SK-N-SH (cell line): ENCODE data around the gene RIOK3. TPM values are rescaled to one million over a fixed set of nuclear protein-coding genes. Genes with fewer than 3 reads are reported as not detected.

Experiments used
- CTCF ChIA-PET: fragments of 300-600, 350-600 bp; formaldehyde crosslinking; extraction: SDS; loops from one replicate; lab custom pipeline; 2021; lab: Yijun Ruan, JAX
- POLR2A ChIA-PET: fragments of 350-600 bp; sonication (Branson Sonifier 250); formaldehyde crosslinking; extraction: SDS; loops from one replicate; lab custom pipeline; 2020; ENCODE audit warnings: antibody characterized with exemption, inconsistent platforms; lab: Yijun Ruan, JAX
- DNase-seq: peaks from one replicate; pipeline ENCODE4 v3.0.0; 2012
- H2AFZ ChIP-seq: fragments of 200-600 bp; sonication (generic); 2 replicates; pipeline ENCODE4 v1.8.1; 2016; ENCODE audit warnings: antibody characterized with exemption, mild to moderate bottlenecking, low read depth
- H3F3A ChIP-seq: fragments of 200-600 bp; sonication (generic); replicated peaks from 2 replicates; pipeline ENCODE3; 2016; ENCODE audit warnings: antibody characterized with exemption, mild to moderate bottlenecking; ENCODE audit not compliant: insufficient read depth
- H3K27ac ChIP-seq, 2 experiments: fragments of 200-500 bp in 1 of 2; fragments of 200-600 bp in 1 of 2; sonication (Bioruptor generic) in 1 of 2; sonication (generic), shearing (Covaris generic) in 1 of 2; 2 replicates each; pipeline versions ENCODE4 v1.5.1 to v1.6.1; 2014 to 2016; ENCODE audit warnings: low read depth in 2 of 2, inconsistent platforms in 1 of 2, low read length in 1 of 2, mild to moderate bottlenecking in 1 of 2, mixed read lengths in 1 of 2
- H3K27me3 ChIP-seq: fragments of 200-600 bp; sonication (generic), shearing (Covaris generic); 2 replicates; pipeline ENCODE4 v1.6.1; 2016; ENCODE audit warnings: mixed run types; ENCODE audit not compliant: insufficient read depth
- H3K36me3 ChIP-seq, 2 experiments: fragments of 200-500 bp in 1 of 2; fragments of 200-600 bp in 1 of 2; sonication (Bioruptor generic) in 1 of 2; sonication (generic) in 1 of 2; replicated peaks in 1 of 2; 2 replicates each; pipeline versions ENCODE3 to v1.5.1; 2014 to 2016; ENCODE audit warnings: low read length in 1 of 2, mild to moderate bottlenecking in 1 of 2; ENCODE audit not compliant: insufficient read depth in 2 of 2, control insufficient read depth in 1 of 2
- H3K4me1 ChIP-seq, 2 experiments: fragments of 200-500 bp in 1 of 2; fragments of 200-600 bp in 1 of 2; sonication (Bioruptor generic) in 1 of 2; sonication (generic), shearing (Covaris generic) in 1 of 2; 2 replicates each; pipeline versions ENCODE4 v1.5.1 to v1.6.1; 2014 to 2016; ENCODE audit warnings: low read depth in 1 of 2, low read length in 1 of 2, mixed run types in 1 of 2; ENCODE audit not compliant: insufficient read depth in 2 of 2, control insufficient read depth in 1 of 2
- H3K4me2 ChIP-seq: fragments of 200-600 bp; sonication (generic), shearing (Covaris generic); 2 replicates; pipeline ENCODE4 v1.6.1; 2017; ENCODE audit warnings: mixed run types
- H3K4me3 ChIP-seq, 2 experiments: fragments of 200-500 bp in 1 of 2; fragments of 200-600 bp in 1 of 2; sonication (Bioruptor generic) in 1 of 2; sonication (generic), shearing (Covaris generic) in 1 of 2; 2 replicates each; pipeline versions ENCODE4 v1.5.1 to v1.8.1; 2014 to 2016; ENCODE audit warnings: low read depth in 2 of 2, inconsistent platforms in 1 of 2, low read length in 1 of 2, mild to moderate bottlenecking in 1 of 2, mixed read lengths in 1 of 2, moderate library complexity in 1 of 2
- H3K79me2 ChIP-seq: fragments of 200-600 bp; sonication (generic); 2 replicates; pipeline ENCODE4 v1.8.1; 2017; ENCODE audit warnings: mild to moderate bottlenecking; ENCODE audit not compliant: insufficient read depth
- H3K9ac ChIP-seq: fragments of 200-600 bp; sonication (generic); 2 replicates; pipeline ENCODE4 v1.6.1; 2017; ENCODE audit warnings: mixed run types
- H3K9me2 ChIP-seq: fragments of 200-600 bp; sonication (generic); 2 replicates; pipeline ENCODE4 v1.6.1; 2017; ENCODE audit warnings: mixed run types
- H3K9me3 ChIP-seq: fragments of 200-600 bp; sonication (generic); 2 replicates; pipeline ENCODE4 v1.6.1; 2017; ENCODE audit warnings: mixed run types, mild to moderate bottlenecking, moderate library complexity
- H4K20me1 ChIP-seq: fragments of 200-600 bp; sonication (generic); 2 replicates; pipeline ENCODE4 v1.6.1; 2017; ENCODE audit warnings: mild to moderate bottlenecking, mixed run types; ENCODE audit not compliant: insufficient read depth
- CHD2 ChIP-seq: fragments of 150-350 bp; IDR thresholded peaks from 2 replicates; pipeline ENCODE4 v1.6.1; 2018; ENCODE audit warnings: low read length; ENCODE audit not compliant: partially characterized antibody
- ELF1 ChIP-seq: IDR thresholded peaks from 2 replicates; pipeline ENCODE4 v1.4.0; 2012
- EP300 ChIP-seq, 2 experiments: IDR thresholded peaks; 2 replicates each; pipeline versions ENCODE4 v1.4.0 to v1.6.1; 2012; ENCODE audit warnings: borderline replicate concordance in 1 of 2, low read depth in 1 of 2, low read length in 1 of 2
- EZH2phosphoT487 ChIP-seq: fragments of 200-600 bp; sonication (generic); IDR thresholded peaks from 2 replicates; pipeline ENCODE4 v1.6.1; 2017; ENCODE audit warnings: low read depth, mixed run types, mild to moderate bottlenecking, antibody characterized with exemption, moderate library complexity, borderline replicate concordance
- FOXJ3 ChIP-seq: sonication (generic); formaldehyde crosslinking; IDR thresholded peaks from 2 replicates; pipeline ENCODE4 v1.5.1; 2020; ENCODE audit warnings: mild to moderate bottlenecking, missing genetic modification reagents
- FOXM1 ChIP-seq: IDR thresholded peaks from 2 replicates; pipeline ENCODE4 v1.4.0; 2012; ENCODE audit warnings: low read depth, mild to moderate bottlenecking
- GABPA ChIP-seq: IDR thresholded peaks from 2 replicates; pipeline ENCODE4 v1.4.0; 2012; ENCODE audit warnings: low read depth, mild to moderate bottlenecking
- GATA2 ChIP-seq: sonication (generic); formaldehyde crosslinking; IDR thresholded peaks from 2 replicates; pipeline ENCODE4 v1.5.0; 2020; ENCODE audit warnings: mild to moderate bottlenecking, missing genetic modification reagents
- IRF3 ChIP-seq: fragments of 150-350 bp; IDR thresholded peaks from 2 replicates; pipeline ENCODE4 v1.6.1; 2016; ENCODE audit warnings: mild to moderate bottlenecking, low read depth, low read length
- JUND ChIP-seq: IDR thresholded peaks from 2 replicates; pipeline ENCODE4 v1.4.0; 2012
- NFIC ChIP-seq: IDR thresholded peaks from 2 replicates; pipeline ENCODE4 v1.4.0; 2012; ENCODE audit warnings: borderline replicate concordance
- NRF1 ChIP-seq: IDR thresholded peaks from 2 replicates; pipeline ENCODE4 v1.6.1; 2012; ENCODE audit warnings: low read depth, mild to moderate bottlenecking, low read length
- PBX3 ChIP-seq: IDR thresholded peaks from 2 replicates; pipeline ENCODE4; 2012
- RAD21 ChIP-seq: IDR thresholded peaks from 2 replicates; pipeline ENCODE4 v1.6.1; 2012; ENCODE audit warnings: mild to moderate bottlenecking, low read length
- REST ChIP-seq: IDR thresholded peaks from 2 replicates; pipeline ENCODE4 v1.6.1; 2012; ENCODE audit warnings: mild to moderate bottlenecking, low read depth, low read length, moderate library complexity
- RFX5 ChIP-seq: IDR thresholded peaks from 2 replicates; pipeline ENCODE4 v1.6.1; 2012; ENCODE audit warnings: mild to moderate bottlenecking, improper control_type of control experiment, low read length
- RXRA ChIP-seq: IDR thresholded peaks from 2 replicates; pipeline ENCODE4 v1.4.0; 2012; ENCODE audit warnings: low read depth, mild to moderate bottlenecking, borderline replicate concordance
- SIN3A ChIP-seq: IDR thresholded peaks from 2 replicates; pipeline ENCODE4 v1.6.1; 2012; ENCODE audit warnings: low read depth, mild to moderate bottlenecking, low read length, moderate library complexity, borderline replicate concordance
- SMC3 ChIP-seq: IDR thresholded peaks from 2 replicates; pipeline ENCODE4 v1.6.1; 2012; ENCODE audit warnings: low read depth, low read length, improper control_type of control experiment
- USF2 ChIP-seq: fragments of 150-350 bp; IDR thresholded peaks from 2 replicates; pipeline ENCODE4 v1.6.1; 2017; ENCODE audit warnings: antibody characterized with exemption, low read length, low read depth, borderline replicate concordance
- WGBS: methylation state at CpG from one replicate; pipeline ENCODE4 v1.1.6; 2017; ENCODE audit warnings: low lambda C conversion rate; 5-methylcytosine and 5-hydroxymethylcytosine counted together
- polyA plus RNA-seq, 3 experiments: library from polyadenylated mRNA; depleted of rRNA; stranded (reverse); fragments of >200 nt; gene quantifications; 2 replicates each; pipeline ENCODE4 v1.2.3, GENCODE V29; 2012

Gene RIOK3
- polyA plus RNA-seq, 1 of the 3 experiments (the other 2 are of a cell fraction), result 12.3 TPM

GRCh38 chr18:23470620-23471387 lies 17.7 kb downstream of the RIOK3 start:
- no peaks in the 10 kb centered on the region for H3K9me2 ChIP-seq
- POLR2A ChIA-PET, result interaction anchor here (0.7 kb wide), 1 partner anchor 72 kb away, joined by 3 read pairs; no protein-coding TSS in a partner anchor
- peaks cover 2% of the 10 kb centered on the region; the same call in 1 of the 2 replicates for H3K79me2 ChIP-seq
- peaks cover 71 to 80% of the 10 kb centered on the region in 2 experiments for H3K36me3 ChIP-seq
- no peaks in the 10 kb centered on the region for H4K20me1 ChIP-seq
- H3K27ac ChIP-seq, result no peak overlapping the region
- no peak for DNase-seq
- CTCF ChIA-PET, result interaction anchor here (1.1 to 1.8 kb wide), 2 partner anchors 14 to 28 kb away, joined by 5 to 6 read pairs; no protein-coding TSS in a partner anchor
- H2AFZ ChIP-seq, result no peak overlapping the region
- no peak overlapping the region for H3K9ac ChIP-seq
- TF ChIP-seq NRF1 (no peak), GABPA (no peak), FOXJ3 (CRISPR knock-in tag) (no peak), PBX3 (no peak), IRF3 (no peak), REST (no peak), FOXM1 (no peak), RFX5 (no peak), NFIC (no peak), EP300 (IDR thresholded peaks at IDR 0.05; ENCODE audit: borderline replicate concordance in 1 of 2, low read depth in 1 of 2, low read length in 1 of 2) (no peak), JUND (no peak), SIN3A (no peak), RXRA (no peak), CHD2 (no peak), ELF1 (no peak), EZH2phosphoT487 (no peak), SMC3 (no peak), RAD21 (no peak), USF2 (no peak), GATA2 (CRISPR knock-in tag) (no peak)
- TF ChIP-seq, all 33 proteins: peak for 0
- no peak overlapping the region for H3K4me2 ChIP-seq
- no peaks in the 10 kb centered on the region for H3F3A ChIP-seq
- no peaks in the 10 kb centered on the region for H3K4me1 ChIP-seq
- WGBS, result 92% methylated on average over 2 of the region's 2 CpGs
- H3K4me3 ChIP-seq, result no peak overlapping the region
- no peaks in the 10 kb centered on the region for H3K27me3 ChIP-seq
- H3K9me3 ChIP-seq, result no peaks in the 10 kb centered on the region
